NCI-H2081 treated with DMSO at 0.1 percent for 48 hours (cell line): ENCODE results near the gene LRRC37A.
"Not testable (repeated sequence)": the region's sequence is repeated elsewhere in the genome, so short reads cannot be mapped to it uniquely, and the experiment has no call there.

Experiments used
- DNase-seq: peaks from one replicate; lab custom pipeline; 2025; lab: John Stamatoyannopoulos, UW

LRRC37A gene

GRCh38 chr17:46287587-46287986 lies 7.3 kb upstream of the LRRC37A start:
- not testable (repeated sequence) for DNase-seq

GRCh38 chr17:46290906-46291546 lies 3.9 kb upstream of the LRRC37A start:
- DNase-seq: not testable (repeated sequence)

- not testable (repeated sequence) for DNase-seq
Measured at GRCh38 chr17:46291618-46292017, 3.3 kb upstream of the LRRC37A start.

- DNase-seq: not testable (repeated sequence)
Measured at GRCh38 chr17:46341220-46341619, 46.3 kb downstream of the LRRC37A start.

GRCh38 chr17:46342131-46342530 lies 47.2 kb downstream of the LRRC37A start:
- not testable (repeated sequence) for DNase-seq

- not testable (repeated sequence) for DNase-seq
Measured at GRCh38 chr17:46348345-46348744, 53.4 kb downstream of the LRRC37A start.

- not testable (repeated sequence) for DNase-seq
Measured at GRCh38 chr17:46349060-46349459, 54.1 kb downstream of the LRRC37A start.

- not testable (repeated sequence) for DNase-seq
Measured at GRCh38 chr17:46353856-46354255, 58.9 kb downstream of the LRRC37A start.

- DNase-seq: not testable (repeated sequence)
Measured at GRCh38 chr17:46361145-46361735, 66.3 kb downstream of the LRRC37A start.

- not testable (repeated sequence) for DNase-seq
Measured at GRCh38 chr17:46361755-46362154, 66.8 kb downstream of the LRRC37A start, which contains the start of gene ARL17B. Gene ARL17B (minus strand): TSS chr17:46361766. CDS start chr17:46358397, 3,369 bp downstream.

- not testable (repeated sequence) for DNase-seq
Measured at GRCh38 chr17:46367520-46367919, 72.6 kb downstream of the LRRC37A start.

GRCh38 chr17:46372236-46373229 lies 77.6 kb downstream of the LRRC37A start:
- not testable (repeated sequence) for DNase-seq

GRCh38 chr17:46373418-46373817 lies 78.5 kb downstream of the LRRC37A start:
- not testable (repeated sequence) for DNase-seq

- DNase-seq: not testable (repeated sequence)
Measured at GRCh38 chr17:46383118-46383517, 88.2 kb downstream of the LRRC37A start.

GRCh38 chr17:46385491-46385890 lies 90.6 kb downstream of the LRRC37A start:
- not testable (repeated sequence) for DNase-seq
